ENCODE results near the gene RALBP1. TPM values are rescaled to one million over a fixed set of nuclear protein-coding genes. Genes with fewer than 3 reads are reported as not detected.

RALBP1 gene
- total and polyA plus RNA-seq, 2 of the 4 experiments (the other 2 are of a cell fraction) = 30.6 to 38.2 TPM

- CTCF ChIA-PET = no interaction called here
- H3K14ac ChIP-seq (replicated peaks; ENCODE audit: low read depth, low read length) = 0 out of 2 replicates have a peak overlapping the region, but pooled peaks have one; percentile 37
- dilution Hi-C loops (cut with HindIII; ENCODE audit: low sequenced_read_pairs, unreplicated experiment) = no loop called here
- no peak overlapping the region for H4K5ac ChIP-seq (ENCODE audit: low read depth, low read length)
- H2BK5ac ChIP-seq (ENCODE audit: low read depth, low read length, poor library complexity, severe bottlenecking) = no peak overlapping the region
- no peak overlapping the region for H3K4me3 ChIP-seq (ENCODE audit: insufficient read depth, low read depth, low read length)
- no peak overlapping the region for H3K27ac ChIP-seq (ENCODE audit: insufficient read depth, low read length)
- no peak overlapping the region for H3K56ac ChIP-seq (ENCODE audit: extremely low read depth, insufficient read depth, low read length)
- H4K91ac ChIP-seq (ENCODE audit: insufficient read depth, low read depth, low read length) = no peak overlapping the region
- H2BK15ac ChIP-seq (ENCODE audit: low read depth, low read length) = 0 out of 3 replicates have a peak overlapping the region, but pooled peaks have one; percentile 52
- no peaks in the 10 kb centered on the region for H3K27me3 ChIP-seq (ENCODE audit: control insufficient read depth, insufficient read depth, low read length)
- no peak overlapping the region for H2BK20ac ChIP-seq (ENCODE audit: low read depth, low read length)
- H3K18ac ChIP-seq (ENCODE audit: low read depth, low read length) = peak overlapping the region; percentile 12; the same call in 1 of the 2 replicates
- BruUV-seq (replicated peaks) = no TSS peak
- no peak overlapping the region for H2AK9ac ChIP-seq (replicated peaks; ENCODE audit: low read depth, low read length, poor library complexity)
- 0 out of 2 replicates have a peak, but pooled peaks cover 2% of the 10 kb centered on the region for H3K9me1 ChIP-seq (ENCODE audit: insufficient read depth, low read length)
- 0 out of 2 replicates have a peak, but pooled peaks cover 2% of the 10 kb centered on the region for H3K36me3 ChIP-seq (ENCODE audit: control insufficient read depth, insufficient read depth, low read length)
- peaks cover 17% of the 10 kb centered on the region for H4K20me1 ChIP-seq (ENCODE audit: insufficient read depth, low read length)
- peak; percentile 22; the same call in 1 of the 2 replicates for ATAC-seq (ENCODE audit: low read depth)
- POLR2A ChIA-PET (ENCODE audit: unreplicated experiment) = no interaction called here
- no peak overlapping the region for H3K4me2 ChIP-seq (ENCODE audit: low read depth, low read length)
- peaks cover 14% of the 10 kb centered on the region for H3K4me1 ChIP-seq (ENCODE audit: control insufficient read depth, insufficient read depth, low read length)
- H3K23ac ChIP-seq (ENCODE audit: low read depth, low read length) = no peak overlapping the region
- H2BK120ac ChIP-seq (ENCODE audit: low read depth, low read length) = no peak overlapping the region
- H4K8ac ChIP-seq (ENCODE audit: low read depth in 2 of 2, low read length in 2 of 2) = no peak overlapping the region
- 86% methylated on average over 2 of the region's 4 CpGs; no CpG with 5 or more reads in 1 of the 2 experiments for WGBS, 2 experiments (ENCODE audit: extremely low coverage in 2 of 2, insufficient read length in 1 of 2)
- in situ Hi-C loops (cut with MboI; ENCODE audit: low sequenced_read_pairs) = no loop called here
- no peak overlapping the region for H2AK5ac ChIP-seq (ENCODE audit: low read depth, low read length)
- H2AFZ ChIP-seq (replicated peaks; ENCODE audit: low read length, poor library complexity) = no peak overlapping the region
- peaks cover 4% of the 10 kb centered on the region for H3K9me3 ChIP-seq (ENCODE audit: control insufficient read depth, insufficient read depth, low read length)
- intact Hi-C loops (cut with micrococcal nuclease) = no loop called here
- peaks cover 40 to 51% of the 10 kb centered on the region in 2 experiments for H3K79me1 ChIP-seq (ENCODE audit: low read depth in 1 of 2, low read length in 2 of 2)
- H3K9ac ChIP-seq (ENCODE audit: low read depth, low read length) = no peak overlapping the region
- peak; percentile 16 for DNase-seq
- peak overlapping the region; percentile 35; the same call in 1 of the 2 replicates for H3K4ac ChIP-seq (ENCODE audit: low read depth, low read length)
- no peak for TF ChIP-seq MXI1 (IDR thresholded peaks at IDR 0.05; ENCODE audit: borderline replicate concordance, low read depth, low read length)
- no peak for TF ChIP-seq RAD21 (IDR thresholded peaks at IDR 0.05; ENCODE audit: low read length)
- TF ChIP-seq RCOR1 (IDR thresholded peaks at IDR 0.05; ENCODE audit: insufficient replicate concordance, low read length) = no peak
- no peak for TF ChIP-seq NFE2L2 (IDR thresholded peaks at IDR 0.05; ENCODE audit: low read depth, low read length)
- no peak for TF ChIP-seq CEBPB (IDR thresholded peaks at IDR 0.05; ENCODE audit: low read depth, low read length)
- no peak for TF ChIP-seq RFX5 (IDR thresholded peaks at IDR 0.05; ENCODE audit: low read depth, low read length)
- TF ChIP-seq POLR2A (IDR thresholded peaks at IDR 0.05; ENCODE audit: low read depth, low read length) = no peak
- no peak for TF ChIP-seq CTCF (conservative IDR thresholded peaks at IDR 0.05; ENCODE audit: low read depth, low read length)
- no peak for TF ChIP-seq SMC3 (IDR thresholded peaks at IDR 0.05; ENCODE audit: low read depth, low read length)
- TF ChIP-seq USF2 (IDR thresholded peaks at IDR 0.05; ENCODE audit: low read depth, low read length) = no peak
- no peak for TF ChIP-seq ELK1 (IDR thresholded peaks at IDR 0.05; ENCODE audit: borderline replicate concordance, low read depth, low read length)
- TF ChIP-seq CHD1 (IDR thresholded peaks at IDR 0.05; ENCODE audit: low read depth, low read length) = no peak
- TF ChIP-seq MAZ (IDR thresholded peaks at IDR 0.05; ENCODE audit: borderline replicate concordance, low read depth, low read length) = no peak
- TF ChIP-seq MAFK (IDR thresholded peaks at IDR 0.05; ENCODE audit: low read depth, low read length) = no peak
- TF ChIP-seq FOS (IDR thresholded peaks at IDR 0.05; ENCODE audit: low read depth, low read length) = no peak
Measured at GRCh38 chr18:9506046-9506792, 30.9 kb downstream of the RALBP1 start.
